Measurements from ENCODE around the gene PHPT1. TPM values are rescaled to one million over a fixed set of nuclear protein-coding genes. Genes with fewer than 3 reads are reported as not detected.

The PHPT1 gene
- polyA plus RNA-seq, 1 experiment: 91.6 TPM

DNA sequence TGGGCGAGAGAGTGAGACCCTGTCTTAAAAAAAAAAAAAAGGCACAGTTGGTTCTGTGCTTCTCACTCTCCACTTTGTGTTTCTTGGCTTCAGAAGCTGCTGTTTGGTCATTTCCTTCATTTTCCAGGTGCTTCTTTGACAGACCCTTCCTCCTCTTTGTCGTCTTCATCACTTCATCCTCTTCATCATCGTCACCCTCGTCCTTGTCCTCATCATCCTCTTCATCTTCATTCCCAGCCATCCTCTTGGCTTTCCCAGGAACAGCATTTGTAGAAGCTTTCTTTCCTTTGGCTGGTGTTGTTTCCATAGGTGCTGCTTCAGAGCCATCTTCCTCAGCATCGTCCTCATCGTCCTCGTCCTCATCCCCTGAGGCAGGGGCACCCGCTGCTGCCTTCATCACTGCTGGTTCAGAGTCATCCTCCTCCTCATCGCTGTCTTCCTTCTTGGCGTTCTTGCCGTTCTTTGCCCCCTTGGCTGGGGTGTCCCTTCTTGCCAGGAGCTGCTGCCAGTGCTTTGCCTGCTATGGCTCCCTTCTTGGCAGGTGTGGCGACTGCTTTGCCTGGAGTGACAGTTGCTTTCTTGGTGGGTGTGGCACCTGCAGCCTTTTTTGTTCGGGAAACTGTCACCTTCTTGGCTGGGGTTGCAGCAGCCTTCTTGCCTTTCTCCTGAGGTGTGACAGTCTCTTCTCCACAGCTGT lies 34.3 kb upstream of the PHPT1 start:
- TF ChIP-seq, protein P1, sequence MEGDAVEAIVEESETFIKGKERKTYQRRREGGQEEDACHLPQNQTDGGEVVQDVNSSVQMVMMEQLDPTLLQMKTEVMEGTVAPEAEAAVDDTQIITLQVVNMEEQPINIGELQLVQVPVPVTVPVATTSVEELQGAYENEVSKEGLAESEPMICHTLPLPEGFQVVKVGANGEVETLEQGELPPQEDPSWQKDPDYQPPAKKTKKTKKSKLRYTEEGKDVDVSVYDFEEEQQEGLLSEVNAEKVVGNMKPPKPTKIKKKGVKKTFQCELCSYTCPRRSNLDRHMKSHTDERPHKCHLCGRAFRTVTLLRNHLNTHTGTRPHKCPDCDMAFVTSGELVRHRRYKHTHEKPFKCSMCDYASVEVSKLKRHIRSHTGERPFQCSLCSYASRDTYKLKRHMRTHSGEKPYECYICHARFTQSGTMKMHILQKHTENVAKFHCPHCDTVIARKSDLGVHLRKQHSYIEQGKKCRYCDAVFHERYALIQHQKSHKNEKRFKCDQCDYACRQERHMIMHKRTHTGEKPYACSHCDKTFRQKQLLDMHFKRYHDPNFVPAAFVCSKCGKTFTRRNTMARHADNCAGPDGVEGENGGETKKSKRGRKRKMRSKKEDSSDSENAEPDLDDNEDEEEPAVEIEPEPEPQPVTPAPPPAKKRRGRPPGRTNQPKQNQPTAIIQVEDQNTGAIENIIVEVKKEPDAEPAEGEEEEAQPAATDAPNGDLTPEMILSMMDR (IDR thresholded peaks at IDR 0.05; ENCODE audit: low read depth, low read length): no peak
- CTCF ChIA-PET: no interaction called here

GRCh38 chr9:136815422-136815782 lies 33.8 kb upstream of the PHPT1 start:
- TF ChIP-seq, protein P1 (IDR thresholded peaks at IDR 0.05; ENCODE audit: low read depth, low read length): no peak
- POLR2A ChIA-PET: interaction anchor here (1.1 kb wide), 1 partner anchor 27 kb away, joined by 3 read pairs; the partner anchor contains the start of gene AJM1
- Histone ChIP-seq H3K4me3 (ENCODE audit: low read depth, low read length) (no peak overlapping the region), H3K9me3 (ENCODE audit: control insufficient read depth, insufficient read depth, low read length) (no peaks in the 10 kb centered on the region), H3K27me3 (ENCODE audit: control insufficient read depth, insufficient read depth, low read length) (no peaks in the 10 kb centered on the region), H3K27ac (ENCODE audit: low read depth, low read length) (no peak overlapping the region)
- DNase-seq (ENCODE audit: low read depth, low spot score): no peak
- CTCF ChIA-PET: no interaction called here

More for the DNA sequence above, 34.3 kb upstream of the PHPT1 start:
- H3K27me3 ChIP-seq (ENCODE audit: control insufficient read depth, insufficient read depth, low read length): no peaks in the 10 kb centered on the region
- POLR2A ChIA-PET: interaction anchor here (1.1 kb wide), 1 partner anchor 27 kb away, joined by 3 read pairs; the partner anchor contains the start of gene AJM1
- H3K27ac ChIP-seq (ENCODE audit: low read depth, low read length): no peak overlapping the region
- no peak overlapping the region for H3K4me3 ChIP-seq (ENCODE audit: low read depth, low read length)
- no peak for DNase-seq (ENCODE audit: low read depth, low spot score)
- H3K9me3 ChIP-seq (ENCODE audit: control insufficient read depth, insufficient read depth, low read length): no peaks in the 10 kb centered on the region

- Histone ChIP-seq H3K27me3 (ENCODE audit: control insufficient read depth, insufficient read depth, low read length) (no peaks in the 10 kb centered on the region), H3K4me3 (ENCODE audit: low read depth, low read length) (no peak overlapping the region), H3K9me3 (ENCODE audit: control insufficient read depth, insufficient read depth, low read length) (no peaks in the 10 kb centered on the region; the same call in 1 of the 2 replicates), H3K27ac (ENCODE audit: low read depth, low read length) (no peak overlapping the region)
- POLR2A ChIA-PET: no interaction called here
- CTCF ChIA-PET: interaction anchor here (1.0 kb wide), 1 partner anchor 29 kb away, joined by 3 read pairs; no protein-coding TSS in a partner anchor
- TF ChIP-seq, protein P1 (IDR thresholded peaks at IDR 0.05; ENCODE audit: low read depth, low read length): no peak
- DNase-seq (ENCODE audit: low read depth, low spot score): no peak
Observed at GRCh38 chr9:136820971-136821825, 28.0 kb upstream of the PHPT1 start.

- Histone ChIP-seq H3K4me3 (ENCODE audit: low read depth, low read length) (no peak overlapping the region), H3K27ac (ENCODE audit: low read depth, low read length) (no peak overlapping the region), H3K27me3 (ENCODE audit: control insufficient read depth, insufficient read depth, low read length) (no peaks in the 10 kb centered on the region), H3K9me3 (ENCODE audit: control insufficient read depth, insufficient read depth, low read length) (no peaks in the 10 kb centered on the region; the same call in 1 of the 2 replicates)
- ChIA-PET POLR2A (interaction anchor here (0.7 kb wide), 1 partner anchor 104 kb away, joined by 5 read pairs; no protein-coding TSS in a partner anchor), CTCF (no interaction called here)
- TF ChIP-seq, protein P1 (IDR thresholded peaks at IDR 0.05; ENCODE audit: low read depth, low read length): no peak
- DNase-seq (ENCODE audit: low read depth, low spot score): no peak
Observed at GRCh38 chr9:136821826-136822544, 27.2 kb upstream of the PHPT1 start.
